A549 treated with AZD2906 at 1 μM for 4 hours (cell line): ENCODE data around the gene RNF39. TPM values are rescaled to one million over a fixed set of nuclear protein-coding genes. Genes with fewer than 3 reads are reported as not detected.

ENCODE experiments used
- total RNA-seq: library from RNA; stranded (reverse); fragments of 200-300 nt; extraction: Qiagen RNA extraction; gene quantifications from 5 replicates; pipeline ENCODE4 v1.2.3, GENCODE V29; 2022

RNF39 gene, protein sequence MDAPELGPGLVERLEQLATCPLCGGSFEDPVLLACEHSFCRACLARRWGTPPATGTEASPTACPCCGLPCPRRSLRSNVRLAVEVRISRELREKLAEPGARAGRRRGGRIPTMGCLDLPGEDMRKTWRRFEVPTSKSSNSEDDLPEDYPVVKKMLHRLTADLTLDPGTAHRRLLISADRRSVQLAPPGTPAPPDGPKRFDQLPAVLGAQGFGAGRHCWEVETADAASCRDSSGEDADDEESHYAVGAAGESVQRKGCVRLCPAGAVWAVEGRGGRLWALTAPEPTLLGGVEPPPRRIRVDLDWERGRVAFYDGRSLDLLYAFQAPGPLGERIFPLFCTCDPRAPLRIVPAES
- 0.03 to 0.06 TPM (median 0.05 TPM) in 4 of 5 replicates, not detected in the other for total RNA-seq

DNA sequence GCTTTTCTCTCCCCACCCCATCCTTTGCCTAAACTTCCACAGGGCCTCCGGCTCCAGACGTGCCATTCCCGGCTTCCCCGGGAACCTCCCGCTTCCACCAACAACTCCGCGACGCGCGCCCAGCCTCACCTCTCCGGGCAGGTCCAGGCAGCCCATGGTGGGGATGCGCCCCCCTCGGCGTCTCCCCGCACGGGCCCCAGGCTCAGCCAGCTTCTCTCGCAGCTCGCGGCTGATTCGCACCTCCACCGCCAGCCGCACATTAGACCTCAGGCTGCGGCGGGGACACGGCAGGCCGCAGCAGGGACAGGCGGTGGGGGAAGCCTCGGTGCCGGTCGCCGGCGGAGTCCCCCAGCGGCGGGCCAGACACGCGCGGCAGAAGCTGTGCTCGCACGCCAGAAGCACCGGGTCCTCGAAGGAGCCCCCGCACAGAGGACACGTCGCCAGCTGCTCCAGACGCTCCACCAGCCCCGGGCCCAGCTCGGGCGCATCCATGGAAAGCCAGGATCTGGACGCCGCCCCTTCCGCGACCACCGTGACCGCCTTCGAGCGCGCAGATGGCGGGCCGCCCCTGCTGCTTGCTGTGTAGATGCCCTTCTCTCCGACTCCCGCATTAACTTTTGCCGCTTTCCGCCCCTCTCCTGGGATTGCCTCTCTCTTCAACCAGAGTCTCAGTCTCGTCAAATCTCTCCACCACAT, at the start of gene RNF39:
Gene RNF39, minus strand, starts transcription at position 676 of the 696 bp plus-strand sequence. Its CDS starts 184 bp downstream, at position 492.

DNA sequence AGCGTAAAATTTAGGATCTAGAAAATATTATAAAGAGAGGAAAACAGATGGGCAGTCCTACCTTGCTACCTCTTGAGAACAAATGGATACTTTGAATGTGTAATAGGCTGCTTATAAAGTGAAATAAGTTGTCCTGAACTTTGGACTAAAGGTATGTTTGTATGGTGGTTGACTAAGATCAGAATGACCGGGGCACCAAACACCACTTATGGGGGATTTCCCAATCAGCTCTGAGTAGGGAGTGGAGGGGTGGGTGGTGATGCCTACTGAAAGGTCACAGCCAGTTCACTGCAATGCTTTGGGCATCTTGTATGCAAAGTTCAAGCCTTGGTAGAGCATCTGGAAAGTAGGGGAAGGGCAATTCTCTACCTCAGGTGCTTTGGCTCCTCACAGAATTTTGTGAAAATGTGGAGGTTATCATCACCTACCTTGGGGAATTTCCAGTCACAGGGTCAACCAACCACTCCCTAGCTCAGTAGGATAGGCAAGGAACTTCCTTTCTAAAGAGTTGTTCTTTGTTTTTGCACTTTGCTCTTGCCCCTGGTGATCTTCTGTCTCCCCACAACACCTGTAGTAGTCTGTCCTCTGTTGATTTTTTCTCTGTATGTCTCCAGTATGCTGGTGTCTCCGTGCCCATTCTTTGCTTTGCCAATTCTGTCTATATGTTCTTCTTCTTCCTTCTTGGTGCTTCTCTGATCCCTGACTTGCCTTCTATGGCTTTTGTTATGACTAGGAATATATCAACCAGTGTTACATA, 37.6 kb upstream of the RNF39 start, which contains the start of gene TRIM31:
Gene TRIM31, minus strand, starts transcription at position 88 of the 757 bp plus-strand sequence. CDS start 285 bp downstream, outside the sequence.

DNA sequence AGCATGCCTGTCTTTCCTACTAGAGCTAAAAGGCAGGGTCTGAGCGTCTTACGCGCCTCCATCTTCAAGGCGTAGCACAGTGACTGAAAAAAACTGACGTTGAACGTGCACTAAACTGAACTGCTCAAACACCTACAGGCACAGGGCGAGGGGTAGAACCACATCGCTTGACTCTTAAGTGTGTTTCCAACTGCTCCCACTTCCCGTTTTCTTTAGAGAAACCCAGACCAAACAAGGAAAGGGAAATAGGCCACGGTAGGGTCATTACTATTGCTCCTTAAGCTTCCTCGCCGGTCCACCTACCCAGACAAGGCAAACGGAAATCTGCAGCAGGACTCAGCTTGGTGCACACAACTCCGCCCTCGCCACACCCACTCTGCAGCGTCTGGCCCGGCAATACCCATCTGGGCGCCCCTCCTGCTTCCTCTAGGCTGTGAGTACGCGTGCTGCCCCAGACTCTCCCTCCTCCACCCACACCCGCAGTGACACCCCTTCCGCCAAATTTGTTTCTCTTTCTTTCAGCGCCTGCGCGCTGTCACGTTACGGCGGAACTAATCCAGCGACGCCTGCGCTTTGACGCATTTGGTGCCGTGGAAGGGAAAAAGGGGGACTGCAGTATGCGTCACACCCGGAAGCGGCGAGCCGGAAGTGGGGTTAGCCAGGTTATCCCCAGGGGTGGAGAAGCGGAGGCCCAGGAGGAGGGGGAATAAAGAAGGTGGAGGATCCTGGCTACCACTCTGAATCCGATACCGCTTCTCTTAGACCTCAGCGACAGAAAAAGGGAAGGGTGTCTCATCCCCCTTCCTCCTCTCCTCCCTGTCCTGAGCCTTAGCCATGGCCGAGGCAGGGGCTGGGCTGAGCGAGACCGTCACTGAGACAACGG, 8.8 kb downstream of the RNF39 start, which contains the start of gene PPP1R11:
Gene PPP1R11, plus strand, starts transcription at position 622 of the 883 bp plus-strand sequence. Its CDS starts 213 bp downstream, at position 835.

DNA sequence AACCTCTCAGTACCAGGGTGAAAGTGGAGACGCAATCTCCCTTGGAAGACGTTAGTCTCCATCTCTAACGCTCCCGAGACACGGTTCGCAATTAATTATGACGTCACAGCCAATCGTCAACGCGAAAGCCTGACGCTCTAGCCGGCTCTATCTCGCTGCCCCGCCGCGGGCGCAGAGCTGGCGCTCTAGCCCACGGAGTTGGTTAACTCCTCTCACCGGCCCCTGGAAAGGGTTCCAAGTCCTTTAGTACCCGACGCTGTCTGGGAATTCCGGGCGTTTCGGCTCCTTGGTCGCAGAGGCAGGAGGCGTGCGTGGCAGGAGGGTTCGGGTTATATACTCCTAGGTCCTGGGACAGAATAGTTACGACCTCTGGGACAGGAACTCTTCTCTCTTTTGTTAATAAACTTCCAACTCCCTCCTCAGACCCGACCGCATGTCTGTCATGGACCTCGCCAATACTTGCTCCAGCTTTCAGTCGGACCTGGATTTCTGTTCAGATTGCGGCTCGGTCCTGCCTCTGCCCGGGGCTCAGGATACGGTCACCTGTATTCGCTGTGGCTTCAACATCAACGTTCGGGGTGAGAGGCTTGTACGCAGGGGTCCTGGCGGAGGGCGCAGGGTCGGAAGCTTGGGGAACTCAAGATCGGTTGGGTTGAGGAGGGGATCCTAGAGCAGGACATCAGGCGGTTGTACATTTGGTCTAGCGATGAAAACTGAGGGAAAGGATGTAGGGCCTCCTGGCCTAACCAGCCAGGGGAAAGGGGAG, 14.3 kb downstream of the RNF39 start, which contains the start of gene POLR1H:
Gene POLR1H, plus strand, starts transcription at position 174 of the 766 bp plus-strand sequence. Its CDS starts 260 bp downstream, at position 434.

Other genes starting within 250 kb of the RNF39 start
- gene HLA-G, start 247.9 kb downstream of the RNF39 start, total RNA-seq = 0.06 TPM in 1 of 5 replicates, not detected in the others
- 129 to 157 TPM (median 143 TPM) in 5 replicates for gene HLA-A, start 133.2 kb downstream of the RNF39 start, total RNA-seq
- 26.5 to 37.6 TPM (median 32.0 TPM) in 5 replicates for gene POLR1H, start 14.5 kb downstream of the RNF39 start, total RNA-seq
- gene PPP1R11, start 8.6 kb downstream of the RNF39 start, total RNA-seq = 38.3 to 40.0 TPM (median 39.7 TPM) in 5 replicates
- gene TRIM31, start 37.3 kb upstream of the RNF39 start, total RNA-seq = 0.58 to 0.82 TPM (median 0.72 TPM) in 5 replicates
- not detected in 5 replicates for gene TRIM40, start 60.4 kb upstream of the RNF39 start, total RNA-seq
- 0.01 TPM in 1 of 5 replicates, not detected in the others for gene TRIM10, start 85.4 kb upstream of the RNF39 start, total RNA-seq
- gene TRIM15, start 87.8 kb upstream of the RNF39 start, total RNA-seq = 0.03 to 0.24 TPM in 2 of 5 replicates, not detected in the others
- gene TRIM26, start 137.6 kb upstream of the RNF39 start, total RNA-seq = 25.6 to 28.4 TPM (median 25.9 TPM) in 5 replicates